CD14-positive monocyte (primary cell): ENCODE data around the gene VSTM4. TPM values are rescaled to one million over a fixed set of nuclear protein-coding genes. Genes with fewer than 3 reads are reported as not detected.

ENCODE experiments used
- DNase-seq, 3 donors: peaks; one replicate each; pipeline ENCODE4 v3.0.0-alpha.2; 2011 to 2022
- H2AFZ ChIP-seq: 2 replicates; pipeline ENCODE4 v1.6.0; 2012; ENCODE audit warnings: mild to moderate bottlenecking, low read depth, low read length, inconsistent platforms; ENCODE audit not compliant: insufficient read depth, poor library complexity, severe bottlenecking
- H3K27ac ChIP-seq, 2 donors: 1 replicate in 1 of 2; 2 replicates in 1 of 2; pipeline ENCODE4 v1.5.1; 2012 to 2013; ENCODE audit warnings: low read length in 2 of 2, control low read depth in 1 of 2, inconsistent platforms in 1 of 2, low read depth in 1 of 2, mild to moderate bottlenecking in 1 of 2
- H3K27me3 ChIP-seq, 2 donors: one replicate each; pipeline versions ENCODE4 v1.6.0 to v1.6.1; 2011 to 2013; ENCODE audit warnings: low read length in 2 of 2; ENCODE audit not compliant: control insufficient read depth in 2 of 2, insufficient read depth in 2 of 2
- H3K36me3 ChIP-seq, 2 donors: replicated peaks in 1 of 2; 1 replicate in 1 of 2; 2 replicates in 1 of 2; pipeline versions ENCODE4 v1.5.1 to v1.6.1; 2012 to 2013; ENCODE audit warnings: low read length in 2 of 2, control low read depth in 1 of 2, inconsistent platforms in 1 of 2, mild to moderate bottlenecking in 1 of 2; ENCODE audit not compliant: insufficient read depth in 2 of 2, control insufficient read depth in 1 of 2
- H3K4me1 ChIP-seq, 2 donors: 1 replicate in 1 of 2; 2 replicates in 1 of 2; pipeline versions ENCODE4 v1.5.1 to v1.6.1; 2012 to 2013; ENCODE audit warnings: low read length in 2 of 2, control low read depth in 1 of 2, inconsistent platforms in 1 of 2, mild to moderate bottlenecking in 1 of 2, moderate library complexity in 1 of 2; ENCODE audit not compliant: insufficient read depth in 2 of 2, control insufficient read depth in 1 of 2
- H3K4me2 ChIP-seq: replicated peaks from 2 replicates; pipeline ENCODE3; 2012; ENCODE audit warnings: low read length, moderate library complexity, mild to moderate bottlenecking; ENCODE audit not compliant: poor library complexity, severe bottlenecking; ENCODE audit errors: extremely low read depth
- H3K4me3 ChIP-seq, 3 experiments: fragments of 200-600 bp in 1 of 3; sonication (generic) in 1 of 3; replicated peaks in 1 of 3; 1 replicate in 2 of 3; 2 replicates in 1 of 3; pipeline ENCODE4 v1.5.1; 2011 to 2013; ENCODE audit warnings: low read length in 3 of 3, mild to moderate bottlenecking in 3 of 3, control low read depth in 2 of 3, low read depth in 2 of 3, inconsistent platforms in 1 of 3, moderate library complexity in 1 of 3
- H3K79me2 ChIP-seq: 2 replicates; pipeline ENCODE4 v1.6.0; 2012; ENCODE audit warnings: mild to moderate bottlenecking, control low read depth, inconsistent platforms, low read length, moderate library complexity; ENCODE audit not compliant: insufficient read depth
- H3K9ac ChIP-seq: 2 replicates; pipeline ENCODE4 v1.6.0; 2017; ENCODE audit warnings: low read length, mild to moderate bottlenecking; ENCODE audit not compliant: insufficient read depth, poor library complexity, severe bottlenecking
- H3K9me3 ChIP-seq, 2 donors: replicated peaks in 1 of 2; 1 replicate in 1 of 2; 2 replicates in 1 of 2; pipeline versions ENCODE4 v1.5.1 to v1.6.1; 2012 to 2013; ENCODE audit warnings: low read length in 2 of 2, control low read depth in 1 of 2; ENCODE audit not compliant: control insufficient read depth in 1 of 2, insufficient read depth in 1 of 2
- H4K20me1 ChIP-seq: 2 replicates; pipeline ENCODE4 v1.6.0; 2012; ENCODE audit warnings: mild to moderate bottlenecking, low read length, control low read depth, moderate library complexity; ENCODE audit not compliant: insufficient read depth
- H3K27ac Mint-ChIP-seq, 7 donors: one replicate each; pipeline ENCODE4 v1.8.0; 2020; ENCODE audit warnings: mild to moderate bottlenecking in 7 of 7, mixed read lengths in 7 of 7, moderate library complexity in 6 of 7, inconsistent platforms in 2 of 7
- H3K27me3 Mint-ChIP-seq, 3 donors: one replicate each; pipeline ENCODE4 v1.8.0; 2021 to 2022; ENCODE audit warnings: low read depth in 3 of 3, mild to moderate bottlenecking in 3 of 3, mixed read lengths in 3 of 3, moderate library complexity in 3 of 3, inconsistent platforms in 1 of 3
- H3K36me3 Mint-ChIP-seq, 2 donors: one replicate each; pipeline ENCODE4 v1.8.0; 2020; ENCODE audit warnings: mixed read lengths in 2 of 2, inconsistent platforms in 1 of 2, mild to moderate bottlenecking in 1 of 2
- H3K4me1 Mint-ChIP-seq: one replicate; pipeline ENCODE4 v1.8.0; 2020; ENCODE audit warnings: mild to moderate bottlenecking, mixed read lengths
- H3K4me3 Mint-ChIP-seq, 2 donors: one replicate each; pipeline ENCODE4 v1.8.0; 2020; ENCODE audit warnings: mild to moderate bottlenecking in 2 of 2, mixed read lengths in 2 of 2, moderate library complexity in 1 of 2
- H3K9me3 Mint-ChIP-seq, 7 donors: one replicate each; pipeline ENCODE4 v1.8.0; 2020 to 2022; ENCODE audit warnings: mixed read lengths in 7 of 7, mild to moderate bottlenecking in 6 of 7, moderate library complexity in 6 of 7, inconsistent platforms in 2 of 7
- CTCF ChIP-seq: fragments of 200-600 bp; IDR thresholded peaks from one replicate; pipeline ENCODE4 v1.8.0; 2022; ENCODE audit warnings: antibody characterized with exemption, mild to moderate bottlenecking
- WGBS: methylation state at CpG from one replicate; pipeline ENCODE4 v1.1.5; 2013; ENCODE audit warnings: missing lambda C conversion rate; ENCODE audit not compliant: insufficient coverage; 5-methylcytosine and 5-hydroxymethylcytosine counted together
- intact Hi-C, 2 donors: fragments of 100-400 bp; cut with micrococcal nuclease; formaldehyde crosslinking; loops; one replicate each; pipeline versions ENCODE4 v1.15.0 to v1.15.1; 2023
- polyA plus RNA-seq, 3 donors: library from polyadenylated mRNA; depleted of rRNA in 1 of 3; unstranded in 2 of 3; stranded (reverse) in 1 of 3; fragments of 300-500 nt in 2 of 3; fragments of >200 nt in 1 of 3; fragmentation: Illumina TruSeq in 2 of 3; gene quantifications; 1 replicate in 2 of 3; 2 replicates in 1 of 3; pipeline ENCODE4 v1.2.3, GENCODE V29; 2012 to 2021

VSTM4 gene
- polyA plus RNA-seq, 3 donors: not detected

- no peaks in the 10 kb centered on the region for H3K9me3 Mint-ChIP-seq
- no peaks in the 10 kb centered on the region for H3K36me3 ChIP-seq
- H3K27me3 Mint-ChIP-seq: peaks cover 3 to 9% (median 4%) of the 10 kb centered on the region in 3 donors
- H3K79me2 ChIP-seq: no peaks in the 10 kb centered on the region
- no peaks in the 10 kb centered on the region for H3K27me3 ChIP-seq
- no peak for TF ChIP-seq CTCF
- no peaks in the 10 kb centered on the region for H3K4me1 ChIP-seq
- DNase-seq: no peak
- intact Hi-C loops: no loop called here
- H4K20me1 ChIP-seq: no peaks in the 10 kb centered on the region
- H3K27ac ChIP-seq: no peak overlapping the region
- no peak overlapping the region for H3K4me3 Mint-ChIP-seq
- no peak overlapping the region for H3K9ac ChIP-seq
- no peak overlapping the region for H3K4me3 ChIP-seq
- no peaks in the 10 kb centered on the region for H3K36me3 Mint-ChIP-seq
- H3K4me1 Mint-ChIP-seq: peaks cover 7% of the 10 kb centered on the region
- 100% methylated on average over 2 of the region's 3 CpGs for WGBS
- H3K27ac Mint-ChIP-seq: no peak overlapping the region
- no peak overlapping the region for H3K4me2 ChIP-seq
- no peaks in the 10 kb centered on the region for H3K9me3 ChIP-seq
- H2AFZ ChIP-seq: no peak overlapping the region
These were observed 41.9 kb upstream of the VSTM4 start for GRCh38 chr10:49157229-49157628.

GRCh38 chr10:49154641-49155040, 39.3 kb upstream of the VSTM4 start:
- Mint-ChIP-seq H3K4me3 (no peak overlapping the region), H3K27me3 (peaks cover 3 to 9% (median 4%) of the 10 kb centered on the region in 3 donors), H3K36me3 (no peaks in the 10 kb centered on the region), H3K27ac (peak overlapping the region in 1 of 7 donors; percentile 31), H3K4me1 (peaks cover 4% of the 10 kb centered on the region), H3K9me3 (peaks cover 0 to 3% (median 0%) of the 10 kb centered on the region in 7 donors)
- Histone ChIP-seq H3K9me3 (no peaks in the 10 kb centered on the region), H3K79me2 (no peaks in the 10 kb centered on the region), H3K4me1 (no peaks in the 10 kb centered on the region), H3K4me2 (no peak overlapping the region), H3K27me3 (no peaks in the 10 kb centered on the region), H3K36me3 (no peaks in the 10 kb centered on the region), H2AFZ (no peak overlapping the region), H3K9ac (no peak overlapping the region), H3K4me3 (no peak overlapping the region), H4K20me1 (no peaks in the 10 kb centered on the region), H3K27ac (no peak overlapping the region)
- DNase-seq: no peak
- intact Hi-C loops: no loop called here
- WGBS: 100% methylated on average over 2 of the region's 6 CpGs
- TF ChIP-seq CTCF: no peak
